Erythroblast (primary cell): ENCODE data around the gene KMT2E.

ENCODE experiments used
- GATA1 ChIP-seq: IDR thresholded peaks from 2 replicates; pipeline ENCODE4 v1.6.1; 2011; ENCODE audit warnings: low read depth, mild to moderate bottlenecking, control low read depth, low read length, moderate library complexity
- POLR2A ChIP-seq: IDR thresholded peaks from 2 replicates; pipeline ENCODE4 v1.6.1; 2011; ENCODE audit warnings: mild to moderate bottlenecking, low read length

GRCh38 chr7:105028004-105028403 is 14.0 kb downstream of the KMT2E start:
- TF ChIP-seq POLR2A (no peak), GATA1 (no peak)
